Nephron (organoid): ENCODE data around the gene OR5C1.
"Not testable (repeated sequence)": the region's sequence is repeated elsewhere in the genome, so short reads cannot be mapped to it uniquely, and the experiment has no call there.

ENCODE experiments used
- H3K27ac Mint-ChIP-seq, 3 experiments: 2 replicates each; pipeline ENCODE4 v1.8.0; 2020; ENCODE audit warnings: mixed read lengths in 3 of 3, mild to moderate bottlenecking in 2 of 3, moderate library complexity in 1 of 3
- H3K27me3 Mint-ChIP-seq: 2 replicates; pipeline ENCODE4 v1.8.0; 2021; ENCODE audit warnings: low read depth, mild to moderate bottlenecking, moderate library complexity, mixed read lengths
- H3K36me3 Mint-ChIP-seq: 2 replicates; pipeline ENCODE4 v1.8.0; 2020; ENCODE audit warnings: low read depth, mixed read lengths
- H3K4me1 Mint-ChIP-seq: 2 replicates; pipeline ENCODE4 v1.8.0; 2020; ENCODE audit warnings: mixed read lengths
- H3K4me3 Mint-ChIP-seq, 3 experiments: 2 replicates each; pipeline ENCODE4 v1.8.0; 2020; ENCODE audit warnings: mild to moderate bottlenecking in 3 of 3, mixed read lengths in 3 of 3, moderate library complexity in 2 of 3
- H3K9me3 Mint-ChIP-seq: 2 replicates; pipeline ENCODE4 v1.8.0; 2020; ENCODE audit warnings: mixed read lengths
- CTCF ChIP-seq, 3 experiments: fragments of 200-600 bp; sonication (generic); IDR thresholded peaks; one replicate each; pipeline ENCODE4 v1.5.0; 2021; ENCODE audit warnings: antibody characterized with exemption in 3 of 3; ENCODE audit not compliant: unreplicated experiment in 3 of 3

OR5C1 gene

DNA sequence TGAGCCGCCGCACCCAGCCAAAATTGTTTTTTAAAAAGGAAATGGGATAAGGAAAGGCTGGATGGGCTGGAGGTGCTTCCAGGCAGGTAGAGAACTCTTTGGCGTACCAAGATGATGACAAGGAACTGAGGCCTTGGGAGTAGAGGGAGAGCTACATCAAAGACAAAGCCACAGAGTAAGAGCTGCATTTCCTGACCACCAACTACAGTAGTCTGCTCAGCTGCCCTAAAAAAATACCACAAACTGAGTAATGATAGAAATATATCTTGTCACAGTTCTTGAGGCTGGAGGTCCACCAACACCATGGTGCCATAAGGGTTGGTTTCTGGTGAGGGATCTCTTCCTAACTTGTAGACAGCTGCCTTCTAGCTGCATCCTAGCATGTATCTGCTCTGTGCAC, 19.4 kb downstream of the OR5C1 start:
- TF ChIP-seq CTCF (IDR thresholded peaks at IDR 0.05; ENCODE audit: unreplicated experiment in 3 of 3) = no peak
- H3K9me3 Mint-ChIP-seq = no peaks in the 10 kb centered on the region
- H3K27me3 Mint-ChIP-seq = peaks cover 3% of the 10 kb centered on the region
- H3K4me1 Mint-ChIP-seq = no peaks in the 10 kb centered on the region
- no peak overlapping the region for H3K4me3 Mint-ChIP-seq
- H3K36me3 Mint-ChIP-seq = no peaks in the 10 kb centered on the region
- H3K27ac Mint-ChIP-seq = no peak overlapping the region

DNA sequence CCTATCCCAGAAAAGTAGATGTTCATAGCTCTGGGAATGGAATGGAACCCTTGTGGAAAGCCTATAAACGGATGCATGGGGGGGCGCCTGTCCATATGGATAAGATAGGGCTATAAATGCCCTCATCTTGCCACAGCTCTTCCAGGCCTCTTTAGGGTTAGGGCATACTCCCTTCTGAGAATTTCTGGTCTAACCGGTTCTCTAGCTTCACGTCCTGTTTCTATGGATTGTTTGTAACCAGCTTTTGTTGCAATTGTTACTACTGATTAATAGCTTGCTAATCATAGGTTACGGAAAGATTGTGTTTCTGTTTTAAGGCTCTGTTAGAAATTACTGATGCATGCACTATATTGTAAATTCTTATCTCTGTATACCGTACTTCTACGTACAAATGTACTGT, 20.5 kb downstream of the OR5C1 start:
- H3K27me3 Mint-ChIP-seq, H3K36me3 Mint-ChIP-seq, H3K4me3 Mint-ChIP-seq, H3K4me1 Mint-ChIP-seq, H3K9me3 Mint-ChIP-seq: not testable (repeated sequence)
- H3K27ac Mint-ChIP-seq = peak overlapping the region in 1 of 3 experiments; percentile 26

GRCh38 chr9:122810306-122810946, 21.7 kb downstream of the OR5C1 start:
- Mint-ChIP-seq H3K4me1 (no peaks in the 10 kb centered on the region), H3K9me3 (no peaks in the 10 kb centered on the region), H3K27me3 (peaks cover 7% of the 10 kb centered on the region), H3K36me3 (peaks cover 8% of the 10 kb centered on the region), H3K27ac (no peak overlapping the region), H3K4me3 (no peak overlapping the region)
- peak; percentile 70 to 76 (median 74) for TF ChIP-seq CTCF (IDR thresholded peaks at IDR 0.05; ENCODE audit: unreplicated experiment in 3 of 3)

DNA sequence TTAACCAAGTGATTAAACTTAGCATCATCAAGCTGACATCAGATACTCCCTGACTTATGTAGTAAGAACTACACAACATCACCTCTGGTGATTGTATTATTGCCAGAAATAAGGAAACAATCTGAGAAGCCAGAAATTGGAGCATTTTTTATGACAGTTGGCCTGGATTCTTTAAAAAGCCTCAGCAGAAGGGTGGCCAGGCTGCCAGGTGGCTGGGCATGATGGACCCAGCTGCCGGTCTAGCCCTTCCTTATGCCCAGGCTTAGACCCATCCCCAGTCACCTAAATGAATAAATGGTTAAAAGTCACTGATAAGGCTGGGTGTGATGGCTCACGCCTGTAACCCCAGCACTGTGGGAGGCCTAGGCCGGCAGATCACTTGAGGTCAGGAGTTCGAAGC, 24.0 kb downstream of the OR5C1 start:
- Mint-ChIP-seq H3K4me1 (no peaks in the 10 kb centered on the region), H3K27ac (no peak overlapping the region), H3K27me3 (peaks cover 7% of the 10 kb centered on the region), H3K36me3 (peaks cover 17% of the 10 kb centered on the region), H3K4me3 (no peak overlapping the region), H3K9me3 (no peaks in the 10 kb centered on the region)
- TF ChIP-seq CTCF (IDR thresholded peaks at IDR 0.05; ENCODE audit: unreplicated experiment in 3 of 3) = no peak

GRCh38 chr9:122814545-122814944, 25.8 kb downstream of the OR5C1 start:
- H3K27ac Mint-ChIP-seq = no peak overlapping the region
- no peaks in the 10 kb centered on the region for H3K4me1 Mint-ChIP-seq
- TF ChIP-seq CTCF (IDR thresholded peaks at IDR 0.05; ENCODE audit: unreplicated experiment in 3 of 3) = no peak
- no peaks in the 10 kb centered on the region for H3K9me3 Mint-ChIP-seq
- no peak overlapping the region for H3K4me3 Mint-ChIP-seq
- peaks cover 17% of the 10 kb centered on the region for H3K36me3 Mint-ChIP-seq
- peaks cover 4% of the 10 kb centered on the region for H3K27me3 Mint-ChIP-seq

DNA sequence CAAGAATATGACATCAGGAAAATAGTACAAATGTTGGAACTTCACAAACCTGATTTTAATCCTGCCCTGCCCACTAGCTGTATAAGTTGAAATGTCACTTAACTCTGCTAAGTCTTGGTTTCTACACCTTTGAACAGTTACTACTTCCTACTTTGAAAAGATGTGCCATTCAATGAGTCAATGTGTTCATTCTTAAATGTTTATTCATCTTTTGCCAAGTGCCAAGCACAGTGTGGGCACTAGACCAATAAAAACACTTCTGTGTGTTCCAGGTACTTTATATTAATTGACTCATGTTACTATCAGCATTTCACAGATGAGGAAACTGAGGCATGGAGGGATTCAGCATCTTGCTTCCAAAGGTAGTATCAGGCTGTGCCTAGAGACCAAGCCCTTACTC, 26.8 kb downstream of the OR5C1 start:
- Mint-ChIP-seq H3K27me3 (peaks cover 4% of the 10 kb centered on the region), H3K9me3 (no peaks in the 10 kb centered on the region), H3K27ac (no peak overlapping the region), H3K36me3 (peaks cover 23% of the 10 kb centered on the region), H3K4me3 (no peak overlapping the region), H3K4me1 (no peaks in the 10 kb centered on the region)
- TF ChIP-seq CTCF (IDR thresholded peaks at IDR 0.05; ENCODE audit: unreplicated experiment in 3 of 3) = no peak
